Measurements from ENCODE around the gene ANKRD33B.

DNA sequence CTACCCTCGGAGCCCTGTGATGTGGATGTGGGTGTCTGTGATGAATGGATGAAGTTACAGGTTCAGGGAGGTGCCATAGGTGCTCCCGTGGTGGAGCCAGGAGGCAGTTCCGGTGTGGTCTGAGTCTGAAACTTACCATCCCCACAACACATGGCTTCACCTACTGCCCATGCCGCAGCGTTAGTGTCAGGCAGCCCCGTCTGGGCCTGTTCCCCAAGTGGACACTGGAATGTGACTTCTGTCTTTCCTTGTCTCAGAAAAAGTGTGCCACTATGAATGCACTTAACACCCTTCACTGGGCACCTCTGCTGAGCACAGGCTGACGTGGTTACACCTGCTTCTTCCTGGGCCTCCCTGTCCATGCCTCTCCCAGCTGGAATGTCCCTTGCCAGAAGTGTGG is 8.6 kb downstream of the ANKRD33B start:
- TF ChIP-seq, protein P1, sequence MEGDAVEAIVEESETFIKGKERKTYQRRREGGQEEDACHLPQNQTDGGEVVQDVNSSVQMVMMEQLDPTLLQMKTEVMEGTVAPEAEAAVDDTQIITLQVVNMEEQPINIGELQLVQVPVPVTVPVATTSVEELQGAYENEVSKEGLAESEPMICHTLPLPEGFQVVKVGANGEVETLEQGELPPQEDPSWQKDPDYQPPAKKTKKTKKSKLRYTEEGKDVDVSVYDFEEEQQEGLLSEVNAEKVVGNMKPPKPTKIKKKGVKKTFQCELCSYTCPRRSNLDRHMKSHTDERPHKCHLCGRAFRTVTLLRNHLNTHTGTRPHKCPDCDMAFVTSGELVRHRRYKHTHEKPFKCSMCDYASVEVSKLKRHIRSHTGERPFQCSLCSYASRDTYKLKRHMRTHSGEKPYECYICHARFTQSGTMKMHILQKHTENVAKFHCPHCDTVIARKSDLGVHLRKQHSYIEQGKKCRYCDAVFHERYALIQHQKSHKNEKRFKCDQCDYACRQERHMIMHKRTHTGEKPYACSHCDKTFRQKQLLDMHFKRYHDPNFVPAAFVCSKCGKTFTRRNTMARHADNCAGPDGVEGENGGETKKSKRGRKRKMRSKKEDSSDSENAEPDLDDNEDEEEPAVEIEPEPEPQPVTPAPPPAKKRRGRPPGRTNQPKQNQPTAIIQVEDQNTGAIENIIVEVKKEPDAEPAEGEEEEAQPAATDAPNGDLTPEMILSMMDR (IDR thresholded peaks at IDR 0.05; ENCODE audit: poor library complexity) = no peak
- TF ChIP-seq EZH2 (IDR thresholded peaks at IDR 0.05; ENCODE audit: borderline replicate concordance) (no peak), EZH2phosphoT487 (IDR thresholded peaks at IDR 0.05; ENCODE audit: low read depth, severe bottlenecking, unreplicated experiment) (no peak)
